Measurements from ENCODE around the gene LYVE1.

Gene LYVE1

GRCh38 chr11:10533323-10533722, 35.1 kb downstream of the LYVE1 start:
- DNase-seq (ENCODE audit: extremely low read depth, insufficient read length), result no peak
- Histone ChIP-seq H3K27me3 (replicated peaks; ENCODE audit: control insufficient read depth, insufficient read depth, low read length) (no peaks in the 10 kb centered on the region), H3K36me3 (ENCODE audit: control insufficient read depth, insufficient read depth, low read length) (no peaks in the 10 kb centered on the region), H3K4me3 (replicated peaks; ENCODE audit: low read depth, low read length) (no peak overlapping the region)
- TF ChIP-seq CTCF (IDR thresholded peaks at IDR 0.05; ENCODE audit: insufficient read depth, low read length, poor library complexity, severe bottlenecking), result no peak

- TF ChIP-seq CTCF (IDR thresholded peaks at IDR 0.05; ENCODE audit: insufficient read depth, low read length, poor library complexity, severe bottlenecking), result no peak
- H3K4me3 ChIP-seq (replicated peaks; ENCODE audit: low read depth, low read length), result no peak overlapping the region
- no peaks in the 10 kb centered on the region for H3K36me3 ChIP-seq (ENCODE audit: control insufficient read depth, insufficient read depth, low read length)
Observed at GRCh38 chr11:10532526-10532925, 35.9 kb downstream of the LYVE1 start.

GRCh38 chr11:10529279-10529678, 39.2 kb downstream of the LYVE1 start:
- Histone ChIP-seq H3K4me3 (replicated peaks; ENCODE audit: low read depth, low read length) (no peak overlapping the region), H3K36me3 (ENCODE audit: control insufficient read depth, insufficient read depth, low read length) (no peaks in the 10 kb centered on the region), H3K27me3 (replicated peaks; ENCODE audit: control insufficient read depth, insufficient read depth, low read length) (no peaks in the 10 kb centered on the region)
- TF ChIP-seq CTCF (IDR thresholded peaks at IDR 0.05; ENCODE audit: insufficient read depth, low read length, poor library complexity, severe bottlenecking), result no peak
- DNase-seq (ENCODE audit: extremely low read depth, insufficient read length), result no peak

More at GRCh38 chr11:10532526-10532925, 35.9 kb downstream of the LYVE1 start:
- DNase-seq (ENCODE audit: extremely low read depth, insufficient read length), result no peak
- H3K27me3 ChIP-seq (replicated peaks; ENCODE audit: control insufficient read depth, insufficient read depth, low read length), result no peaks in the 10 kb centered on the region

GRCh38 chr11:10528121-10528520, 40.3 kb downstream of the LYVE1 start:
- no peak for TF ChIP-seq CTCF (IDR thresholded peaks at IDR 0.05; ENCODE audit: insufficient read depth, low read length, poor library complexity, severe bottlenecking)
- no peak for DNase-seq (ENCODE audit: extremely low read depth, insufficient read length)
- Histone ChIP-seq H3K36me3 (ENCODE audit: control insufficient read depth, insufficient read depth, low read length) (no peaks in the 10 kb centered on the region), H3K27me3 (replicated peaks; ENCODE audit: control insufficient read depth, insufficient read depth, low read length) (no peaks in the 10 kb centered on the region), H3K4me3 (replicated peaks; ENCODE audit: low read depth, low read length) (no peak overlapping the region)

GRCh38 chr11:10526974-10527918, 41.2 kb downstream of the LYVE1 start:
- H3K36me3 ChIP-seq (ENCODE audit: control insufficient read depth, insufficient read depth, low read length), result no peaks in the 10 kb centered on the region
- H3K27me3 ChIP-seq (replicated peaks; ENCODE audit: control insufficient read depth, insufficient read depth, low read length), result no peaks in the 10 kb centered on the region
- TF ChIP-seq CTCF (IDR thresholded peaks at IDR 0.05; ENCODE audit: insufficient read depth, low read length, poor library complexity, severe bottlenecking), result no peak
- DNase-seq (ENCODE audit: extremely low read depth, insufficient read length), result no peak
- H3K4me3 ChIP-seq (replicated peaks; ENCODE audit: low read depth, low read length), result no peak overlapping the region
